ENCODE results near the gene ANO4.
A peak's percentile ranks its signal among the peaks of the same experiment; 100 is the strongest.

The ANO4 gene

GRCh38 chr12:100860611-100861010, 66.0 kb downstream of the ANO4 start:
- no peak for TF ChIP-seq CTCF (IDR thresholded peaks at IDR 0.05; ENCODE audit: low read depth, low read length)
- H3K4me3 ChIP-seq (replicated peaks in 1 of 2; ENCODE audit: low read depth in 2 of 2, low read length in 2 of 2), result no peak overlapping the region
- DNase-seq (ENCODE audit: low read depth in 2 of 2), result no peak

GRCh38 chr12:100862676-100863075, 68.1 kb downstream of the ANO4 start:
- no peak overlapping the region for H3K4me3 ChIP-seq (replicated peaks in 1 of 2; ENCODE audit: low read depth in 2 of 2, low read length in 2 of 2)
- no peak for TF ChIP-seq CTCF (IDR thresholded peaks at IDR 0.05; ENCODE audit: low read depth, low read length)
- DNase-seq (ENCODE audit: low read depth in 2 of 2), result no peak

GRCh38 chr12:100864366-100864765, 69.8 kb downstream of the ANO4 start:
- H3K4me3 ChIP-seq (replicated peaks in 1 of 2; ENCODE audit: low read depth in 2 of 2, low read length in 2 of 2), result no peak overlapping the region
- no peak for TF ChIP-seq CTCF (IDR thresholded peaks at IDR 0.05; ENCODE audit: low read depth, low read length)
- no peak for DNase-seq (ENCODE audit: low read depth in 2 of 2)

GRCh38 chr12:100867639-100868393, 73.2 kb downstream of the ANO4 start:
- no peak for TF ChIP-seq CTCF (IDR thresholded peaks at IDR 0.05; ENCODE audit: low read depth, low read length)
- DNase-seq (ENCODE audit: low read depth in 2 of 2), result peak in 1 of 2 donors; percentile 2
- H3K4me3 ChIP-seq (replicated peaks in 1 of 2; ENCODE audit: low read depth in 2 of 2, low read length in 2 of 2), result no peak overlapping the region

- TF ChIP-seq CTCF (IDR thresholded peaks at IDR 0.05; ENCODE audit: low read depth, low read length), result no peak
- no peak overlapping the region for H3K4me3 ChIP-seq (replicated peaks in 1 of 2; ENCODE audit: low read depth in 2 of 2, low read length in 2 of 2)
- peak; percentile 6 to 44 for DNase-seq (ENCODE audit: low read depth in 2 of 2)
Measured at GRCh38 chr12:100868487-100868886, 73.9 kb downstream of the ANO4 start.

- no peak overlapping the region for H3K4me3 ChIP-seq (replicated peaks in 1 of 2; ENCODE audit: low read depth in 2 of 2, low read length in 2 of 2)
- no peak for DNase-seq (ENCODE audit: low read depth in 2 of 2)
- no peak for TF ChIP-seq CTCF (IDR thresholded peaks at IDR 0.05; ENCODE audit: low read depth, low read length)
Measured at GRCh38 chr12:100871195-100871734, 76.7 kb downstream of the ANO4 start.

Measured in cardiac fibroblast (primary cell).